Measurements from ENCODE around the gene CENPB.

Gene CENPB

DNA sequence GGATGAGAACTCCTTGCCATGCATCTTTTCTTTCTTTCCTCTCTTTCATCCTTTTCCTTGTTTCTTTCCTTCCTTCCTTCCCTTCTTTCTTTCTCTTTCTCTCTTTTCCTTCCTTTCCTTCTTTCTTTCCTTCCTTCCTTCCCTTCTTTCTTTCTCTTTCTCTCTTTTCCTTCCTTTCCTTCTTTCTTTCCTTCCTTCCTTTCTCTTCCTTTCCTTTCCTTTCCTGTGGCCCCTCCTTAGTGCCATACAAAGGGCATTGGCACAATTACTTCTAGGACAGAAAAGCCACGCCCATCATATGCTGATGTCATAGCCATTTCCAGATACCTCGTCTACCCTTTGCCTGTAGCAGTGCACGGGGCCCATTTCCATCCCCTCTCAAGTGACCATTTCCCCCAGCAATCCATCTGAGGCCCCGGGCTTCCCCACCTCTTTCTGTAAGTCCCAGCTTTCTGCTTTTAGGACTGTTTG, 2.2 kb upstream of the CENPB start:
- no peak for FAIRE-seq

DNA sequence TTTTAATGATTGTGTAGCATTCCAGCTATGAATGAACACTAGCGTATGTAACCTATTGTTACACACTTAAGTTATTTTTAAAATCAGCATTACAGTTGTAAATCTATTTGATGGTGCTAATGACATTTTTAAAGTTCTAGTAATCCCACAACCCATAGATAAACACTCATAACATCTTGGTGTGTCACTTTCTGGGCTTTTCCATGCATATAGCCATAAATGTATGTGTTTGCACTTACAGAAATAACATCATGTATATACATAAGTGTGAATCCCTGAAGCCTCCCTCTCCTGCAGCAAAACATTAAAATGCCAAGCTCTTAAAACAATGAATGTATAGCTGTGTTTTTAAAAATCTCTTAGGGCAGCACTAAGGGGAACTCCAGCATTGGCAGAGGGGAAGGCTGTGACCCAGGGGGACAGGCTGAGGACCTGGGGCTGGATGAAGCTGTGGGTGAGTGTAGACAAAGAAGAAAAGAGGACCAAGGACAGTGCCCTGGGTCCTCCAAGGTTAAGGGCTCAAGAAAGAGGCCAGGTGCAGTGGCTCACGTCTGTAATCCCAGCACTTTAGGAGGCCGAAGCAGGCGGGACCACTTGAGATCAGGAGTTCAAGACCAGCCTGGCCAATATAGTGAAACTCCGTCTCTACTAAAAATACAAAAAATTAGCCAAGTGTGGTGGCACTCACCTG, 929 bp upstream of the CENPB start:
- FAIRE-seq = no peak

- FAIRE-seq = no peak
Observed at GRCh38 chr20:3786126-3786484, 435 bp downstream of the CENPB start.

- FAIRE-seq = no peak
Observed at GRCh38 chr20:3785240-3786125, 1.1 kb downstream of the CENPB start.

GRCh38 chr20:3784863-3785239, 1.7 kb downstream of the CENPB start:
- no peak for FAIRE-seq

DNA sequence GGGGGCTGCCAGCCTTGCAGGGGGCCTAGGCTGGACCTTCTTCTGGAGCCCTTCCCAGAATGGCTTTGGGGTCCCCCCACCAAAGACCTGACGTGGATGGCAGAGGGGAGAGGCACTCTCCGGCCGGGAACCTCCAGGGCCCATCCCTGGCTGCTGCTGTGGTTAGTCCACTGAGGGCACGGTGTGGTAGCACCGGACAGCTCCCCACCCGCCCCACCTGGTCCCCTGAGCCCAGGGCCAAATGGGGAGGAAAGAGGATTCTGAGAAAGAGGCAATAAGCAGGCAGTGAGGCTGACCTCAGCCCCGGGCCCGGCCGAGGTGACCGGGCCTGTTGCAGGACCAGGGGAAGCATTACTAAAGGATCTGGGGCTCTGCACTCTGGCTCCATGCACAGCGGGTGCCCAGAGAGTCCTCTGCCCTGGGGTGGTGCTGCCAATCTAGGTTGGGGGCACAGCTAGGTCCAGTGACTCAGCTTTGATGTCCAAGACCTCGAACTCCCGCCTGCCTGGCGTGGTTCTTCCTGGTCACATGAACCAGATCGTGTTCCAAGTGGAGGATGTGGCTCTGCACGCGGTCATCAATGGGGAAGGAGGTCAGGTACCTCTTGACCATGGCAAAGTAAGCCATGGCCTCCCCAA, 2.2 kb downstream of the CENPB start:
- FAIRE-seq = no peak

GRCh38 chr20:3783511-3784195, 2.9 kb downstream of the CENPB start:
- FAIRE-seq = no peak

DNA sequence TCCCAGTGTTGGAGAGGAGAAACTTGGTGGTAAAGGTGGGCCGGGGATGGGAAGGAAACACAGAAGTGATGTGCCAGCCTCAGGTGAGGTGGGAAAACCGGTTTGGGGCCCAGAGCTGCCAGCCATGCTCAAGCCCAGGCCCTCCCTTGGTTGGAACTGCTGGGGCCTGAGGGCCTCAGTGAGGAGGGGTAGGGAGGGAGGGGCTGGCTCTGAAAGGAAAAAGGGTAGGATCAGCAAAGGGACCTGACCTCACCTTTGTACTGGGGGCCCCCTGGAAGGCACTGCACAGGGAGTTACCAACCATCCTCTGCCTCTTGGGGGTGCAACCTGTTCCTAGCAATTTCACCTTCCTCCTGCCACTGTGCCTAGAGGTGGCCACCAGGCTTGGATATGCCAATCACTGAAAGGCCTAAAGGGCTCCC, 3.5 kb downstream of the CENPB start:
- FAIRE-seq = no peak

DNA sequence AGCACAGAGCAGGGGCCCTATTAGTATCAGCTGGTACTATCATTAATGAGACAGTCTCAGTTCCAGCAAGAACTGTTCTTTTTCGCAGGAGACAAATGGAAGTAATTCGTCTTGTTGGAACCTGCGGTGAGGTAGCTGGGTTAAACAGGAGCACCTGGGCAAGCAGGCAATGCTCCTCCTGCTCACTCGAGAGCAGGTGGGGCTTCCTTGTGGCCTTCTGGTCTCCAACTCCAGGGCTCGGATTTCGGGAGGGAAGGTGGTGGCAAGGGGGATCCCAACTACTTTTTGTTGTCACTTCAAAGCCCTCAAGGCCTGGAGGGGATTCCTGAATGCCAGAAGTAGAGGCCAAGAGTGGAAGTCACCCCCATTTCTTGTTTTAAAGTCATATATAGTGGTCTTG, 3.9 kb downstream of the CENPB start:
- FAIRE-seq = no peak

- FAIRE-seq = peak; percentile 90
Observed at GRCh38 chr20:3781153-3781910, 5.2 kb downstream of the CENPB start, which contains the start of gene SPEF1. SPEF1 (minus strand) TSS chr20:3781448; CDS start chr20:3781287, 161 bp downstream.

DNA sequence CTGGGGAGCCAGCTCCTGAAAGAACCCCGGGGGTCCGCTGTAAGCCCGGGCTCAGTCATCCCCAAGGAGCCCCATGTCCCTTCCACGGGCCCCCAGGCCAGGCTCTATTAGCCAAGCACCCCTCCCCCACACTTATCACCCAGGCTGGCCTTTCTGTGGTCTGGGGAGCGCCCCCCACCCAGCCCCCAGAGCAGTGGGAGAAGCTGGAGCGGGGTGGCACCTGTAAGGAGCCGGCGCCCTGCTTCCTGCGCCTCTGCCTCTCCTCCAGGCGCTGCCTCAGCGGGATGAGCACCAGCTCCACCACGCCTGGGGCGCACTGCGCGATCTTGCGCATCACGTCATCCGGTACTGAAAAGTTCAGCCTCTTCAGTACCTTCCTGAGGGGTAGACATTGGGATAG, 7.6 kb downstream of the CENPB start:
- no peak for FAIRE-seq

- no peak for FAIRE-seq
Observed at GRCh38 chr20:3777716-3778629, 8.6 kb downstream of the CENPB start.

DNA sequence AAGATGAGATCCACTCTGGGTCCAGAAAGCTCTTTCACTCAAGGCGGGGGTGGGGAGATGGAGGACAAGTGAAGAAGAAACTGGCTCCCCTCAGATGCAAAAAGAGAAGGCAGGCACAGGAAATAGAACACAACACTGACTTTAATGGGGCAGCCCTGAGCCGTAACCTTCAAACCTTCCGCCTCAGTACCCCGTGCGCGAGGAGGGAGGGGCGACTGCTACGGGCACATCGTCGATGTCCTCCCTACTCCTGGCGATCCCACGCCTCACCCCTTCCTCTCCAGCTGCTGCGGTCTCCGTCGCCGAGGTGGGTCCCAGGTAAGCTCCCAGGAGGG, 9.2 kb downstream of the CENPB start:
- no peak for FAIRE-seq

- FAIRE-seq = no peak
Observed at GRCh38 chr20:3775457-3776108, 11.0 kb downstream of the CENPB start.

DNA sequence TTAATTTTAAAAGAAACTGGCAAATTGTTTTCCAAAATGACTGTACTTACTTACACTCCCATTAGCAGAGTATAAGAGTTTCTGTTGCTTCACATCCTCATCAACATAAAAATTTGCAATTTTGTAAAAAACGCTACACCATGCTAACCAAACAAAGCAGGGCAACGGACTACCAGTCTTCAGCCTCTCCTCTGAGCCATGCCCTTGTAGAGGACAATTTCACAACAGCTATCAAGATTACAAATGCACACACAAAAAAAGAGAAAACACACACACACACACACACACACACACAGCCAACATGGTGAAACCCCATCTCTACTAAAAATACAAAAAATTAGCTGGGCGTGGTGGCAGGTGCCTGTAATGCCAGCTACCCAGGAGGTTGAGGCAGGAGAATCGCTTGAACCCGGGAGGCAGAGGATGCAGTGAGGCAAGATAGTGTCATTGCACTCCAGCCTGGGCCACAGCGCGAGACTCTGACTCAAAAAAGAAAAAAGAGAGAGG, 14.9 kb downstream of the CENPB start:
- FAIRE-seq = no peak

DNA sequence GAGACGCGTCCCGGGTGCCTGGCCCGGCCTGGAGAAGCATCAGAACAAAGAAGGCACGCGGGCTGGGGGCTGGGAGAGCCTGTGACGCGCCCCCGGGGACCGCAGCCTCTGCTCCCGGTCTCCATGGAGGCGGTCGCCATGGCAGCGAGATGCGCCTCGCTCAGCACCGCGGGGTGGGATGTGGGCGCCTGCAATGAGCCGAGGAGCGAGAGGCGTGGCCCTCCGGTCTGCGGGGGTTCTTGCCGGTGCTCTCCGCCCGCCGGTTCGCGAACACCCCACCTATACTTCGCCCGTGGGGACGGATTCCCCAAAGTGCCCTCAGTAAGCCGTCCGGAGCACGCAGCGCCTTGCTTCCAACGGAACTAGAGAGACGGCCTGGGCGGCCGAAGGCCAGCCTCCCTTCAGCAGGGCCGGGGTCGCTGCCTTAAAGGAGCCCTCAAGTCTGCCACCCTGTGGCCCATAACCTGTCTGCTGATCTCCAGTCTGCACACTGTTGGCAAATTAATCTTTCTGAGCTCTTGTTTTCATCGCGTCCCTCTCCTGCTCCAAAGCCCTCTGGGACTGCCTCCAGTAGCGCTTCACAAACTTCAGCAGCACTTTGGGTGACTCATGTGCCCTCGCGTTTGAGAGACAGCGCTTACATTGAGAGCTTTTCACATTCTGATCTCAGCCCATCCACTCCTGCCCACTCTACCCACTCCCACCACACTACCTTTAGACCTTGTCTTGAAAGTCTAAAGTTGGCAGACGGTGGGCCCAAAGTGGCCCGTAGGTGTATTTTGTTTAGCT, 18.0 kb downstream of the CENPB start:
- FAIRE-seq = peak; percentile 35

- peak; percentile 98 for FAIRE-seq
Observed at GRCh38 chr20:3767427-3768341, 18.9 kb downstream of the CENPB start, which contains the start of gene ADISSP. ADISSP (minus strand) TSS chr20:3767753; CDS start chr20:3760100, 7,653 bp downstream.

GRCh38 chr20:3767110-3767426, 19.5 kb downstream of the CENPB start:
- FAIRE-seq = no peak

All from endometrium (tissue), 2 donors.